Karpas-422 (cell line): ENCODE results near the gene SAPCD2. TPM values are rescaled to one million over a fixed set of nuclear protein-coding genes. Genes with fewer than 3 reads are reported as not detected.

Experiments
- DNase-seq: peaks from one replicate; pipeline ENCODE4 v3.0.0-alpha.2; 2015
- H2AFZ ChIP-seq: fragments of 200-600 bp; sonication (generic); 2 replicates; pipeline ENCODE4 v1.6.1; 2014; ENCODE audit warnings: antibody characterized with exemption, low read length, mixed read lengths
- H3K27ac ChIP-seq: fragments of 200-600 bp; sonication (generic); 2 replicates; pipeline ENCODE4 v1.5.1; 2014; ENCODE audit warnings: mild to moderate bottlenecking, low read length, moderate library complexity
- H3K27me3 ChIP-seq: fragments of 200-600 bp; sonication (generic); 2 replicates; pipeline ENCODE4 v1.6.1; 2014; ENCODE audit warnings: low read length, mixed read lengths
- H3K36me3 ChIP-seq: fragments of 200-600 bp; sonication (generic); 2 replicates; pipeline ENCODE4 v1.6.1; 2014; ENCODE audit warnings: low read length, mixed read lengths; ENCODE audit not compliant: insufficient read depth
- H3K4me1 ChIP-seq: fragments of 200-600 bp; sonication (generic); 2 replicates; pipeline ENCODE4 v1.6.1; 2014; ENCODE audit warnings: mild to moderate bottlenecking, low read length, mixed read lengths
- H3K4me2 ChIP-seq: fragments of 200-600 bp; sonication (generic); 2 replicates; pipeline ENCODE4 v1.6.1; 2014; ENCODE audit warnings: low read length, low read depth, mild to moderate bottlenecking; ENCODE audit not compliant: poor library complexity, severe bottlenecking
- H3K4me3 ChIP-seq: fragments of 200-600 bp; sonication (generic); 2 replicates; pipeline ENCODE4 v1.5.1; 2014; ENCODE audit warnings: mild to moderate bottlenecking, antibody characterized with exemption, low read length, mixed read lengths
- H3K79me2 ChIP-seq: fragments of 200-600 bp; sonication (generic); 2 replicates; pipeline ENCODE4 v1.6.1; 2014; ENCODE audit warnings: mild to moderate bottlenecking, low read length, mixed read lengths
- H3K9ac ChIP-seq: fragments of 200-600 bp; sonication (generic); 2 replicates; pipeline ENCODE4 v1.6.0; 2014; ENCODE audit warnings: low read length
- H3K9me2 ChIP-seq: fragments of 200-600 bp; sonication (generic), shearing (Covaris generic); replicated peaks from 2 replicates; pipeline ENCODE4 v1.6.0; 2014; ENCODE audit warnings: mild to moderate bottlenecking, low read length, moderate library complexity; ENCODE audit not compliant: insufficient read depth
- H3K9me3 ChIP-seq: fragments of 300-700, 200-600 bp; sonication (generic); 2 replicates; pipeline ENCODE4 v1.6.1; 2014; ENCODE audit warnings: low read length, mixed read lengths
- H4K20me1 ChIP-seq: fragments of 200-600 bp; sonication (generic); 2 replicates; pipeline ENCODE4 v1.6.1; 2014; ENCODE audit warnings: mild to moderate bottlenecking, antibody characterized with exemption, low read length, low read depth; ENCODE audit not compliant: insufficient read depth
- total RNA-seq: library from RNA; depleted of rRNA; stranded (reverse); fragments of >200 nt; shearing (Covaris generic); gene quantifications from 2 replicates; pipeline ENCODE4 v1.2.3, GENCODE V29; 2014; ENCODE audit warnings: low replicate concordance

The SAPCD2 gene
- total RNA-seq, 1 experiment from 2014 or later: 18.6 TPM

DNA sequence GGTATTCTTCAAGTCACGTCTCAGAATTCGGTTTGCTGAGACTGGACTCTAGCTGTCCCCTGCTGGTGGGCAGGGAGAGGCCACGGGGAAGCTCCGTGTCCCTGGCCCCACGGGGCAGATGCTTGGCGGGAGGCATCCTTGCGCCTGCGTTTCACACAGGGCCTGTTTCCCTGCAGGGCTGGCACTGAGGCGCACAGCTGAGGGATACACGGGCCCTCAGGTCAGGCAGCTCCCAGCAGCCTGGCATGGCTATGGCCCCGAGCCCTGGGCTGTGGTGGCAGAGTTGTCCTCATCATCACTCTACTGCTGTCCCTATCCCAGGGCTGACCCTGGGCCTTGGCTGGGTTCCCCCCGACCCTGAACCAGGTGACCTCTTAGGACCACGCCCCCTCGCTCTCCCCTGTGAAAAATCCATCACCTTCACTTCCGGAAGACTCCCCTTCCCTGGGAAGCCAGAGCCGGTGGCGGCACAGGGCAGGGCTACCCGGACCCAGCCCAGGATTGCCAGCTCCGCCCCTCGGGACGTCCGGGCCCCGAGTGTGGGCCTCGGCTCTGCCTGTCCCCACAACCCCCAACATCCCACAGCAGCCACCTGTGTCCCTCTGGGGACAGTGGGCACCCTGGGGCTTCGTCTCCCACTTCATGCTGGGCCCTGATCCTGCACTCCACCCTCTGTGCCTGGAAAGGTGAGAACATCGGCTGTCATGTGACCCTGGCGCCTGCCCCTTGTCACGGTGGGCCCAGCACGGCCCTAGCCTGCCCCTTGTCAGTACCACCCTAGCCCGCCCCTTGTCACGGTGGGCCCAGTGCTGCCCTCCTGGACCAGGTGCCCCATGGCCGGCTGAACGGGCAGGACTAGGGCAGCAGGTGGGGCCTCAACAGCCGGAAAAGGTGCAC, 39.1 kb upstream of the SAPCD2 start:
- DNase-seq: no peak
- Histone ChIP-seq H3K27ac (no peak overlapping the region), H3K9me3 (no peaks in the 10 kb centered on the region), H3K79me2 (peaks cover 5% of the 10 kb centered on the region; the same call in 1 of the 2 replicates), H4K20me1 (0 out of 2 replicates have a peak, but pooled peaks cover 3% of the 10 kb centered on the region), H3K9ac (no peak overlapping the region), H3K4me3 (no peak overlapping the region), H3K9me2 (no peaks in the 10 kb centered on the region), H3K27me3 (no peaks in the 10 kb centered on the region), H3K4me2 (no peak overlapping the region), H3K36me3 (no peaks in the 10 kb centered on the region), H2AFZ (no peak overlapping the region), H3K4me1 (peaks cover 11% of the 10 kb centered on the region)

DNA sequence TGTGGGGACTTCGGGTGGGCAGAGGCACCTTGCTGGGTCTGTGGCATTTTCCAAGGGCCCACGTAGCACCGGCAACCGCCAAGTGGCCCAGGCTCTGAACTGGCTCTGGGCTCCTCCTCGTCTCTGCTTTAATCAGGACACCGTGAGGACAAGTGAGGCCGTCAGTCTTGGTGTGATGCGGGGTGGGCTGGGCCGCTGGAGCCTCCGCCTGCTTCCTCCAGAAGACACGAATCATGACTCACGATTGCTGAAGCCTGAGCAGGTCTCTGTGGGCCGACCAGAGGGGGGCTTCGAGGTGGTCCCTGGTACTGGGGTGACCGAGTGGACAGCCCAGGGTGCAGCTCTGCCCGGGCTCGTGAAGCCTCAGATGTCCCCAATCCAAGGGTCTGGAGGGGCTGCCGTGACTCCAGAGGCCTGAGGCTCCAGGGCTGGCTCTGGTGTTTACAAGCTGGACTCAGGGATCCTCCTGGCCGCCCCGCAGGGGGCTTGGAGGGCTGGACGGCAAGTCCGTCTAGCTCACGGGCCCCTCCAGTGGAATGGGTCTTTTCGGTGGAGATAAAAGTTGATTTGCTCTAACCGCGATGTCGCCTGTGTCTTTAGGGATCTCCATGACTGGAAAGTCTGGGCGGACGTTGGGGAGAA, 38.4 kb upstream of the SAPCD2 start:
- no peak for DNase-seq
- H3K79me2 ChIP-seq: peaks cover 5% of the 10 kb centered on the region; the same call in 1 of the 2 replicates
- H2AFZ ChIP-seq: no peak overlapping the region
- no peaks in the 10 kb centered on the region for H3K9me2 ChIP-seq
- H3K27ac ChIP-seq: no peak overlapping the region
- H3K36me3 ChIP-seq: peaks cover 3% of the 10 kb centered on the region
- no peak overlapping the region for H3K9ac ChIP-seq
- no peak overlapping the region for H3K4me2 ChIP-seq
- no peaks in the 10 kb centered on the region for H3K9me3 ChIP-seq
- 0 out of 2 replicates have a peak, but pooled peaks cover 3% of the 10 kb centered on the region for H4K20me1 ChIP-seq
- H3K4me3 ChIP-seq: no peak overlapping the region
- H3K27me3 ChIP-seq: no peaks in the 10 kb centered on the region
- H3K4me1 ChIP-seq: peaks cover 7% of the 10 kb centered on the region

DNA sequence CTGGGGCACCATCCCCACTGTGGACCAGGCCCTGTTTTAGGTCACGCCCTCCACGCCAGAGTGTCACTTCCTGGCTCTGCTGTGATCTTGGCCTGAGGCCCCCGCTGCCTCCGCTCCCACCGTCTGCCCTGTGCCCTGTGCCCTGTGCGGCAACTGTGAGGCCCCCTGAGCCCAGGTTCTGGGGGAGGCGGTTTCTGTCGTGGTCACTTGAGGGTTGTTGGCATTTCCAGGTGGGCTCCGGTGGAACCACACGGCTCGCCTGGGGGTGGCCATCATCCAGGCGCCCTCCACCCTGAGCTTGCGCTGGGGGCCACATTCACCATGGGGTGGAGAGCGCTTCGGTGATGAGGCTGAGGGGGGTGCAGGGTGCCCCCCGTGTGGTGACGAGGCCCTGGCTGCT, 37.6 kb upstream of the SAPCD2 start:
- H3K79me2 ChIP-seq: no peaks in the 10 kb centered on the region
- no peak overlapping the region for H3K9ac ChIP-seq
- H3K4me1 ChIP-seq: peaks cover under 1% of the 10 kb centered on the region
- peaks cover 10% of the 10 kb centered on the region for H3K36me3 ChIP-seq
- no peak overlapping the region for H3K27ac ChIP-seq
- H3K4me3 ChIP-seq: no peak overlapping the region
- H3K9me3 ChIP-seq: no peaks in the 10 kb centered on the region; the same call in 1 of the 2 replicates
- no peaks in the 10 kb centered on the region for H3K9me2 ChIP-seq
- no peaks in the 10 kb centered on the region for H3K27me3 ChIP-seq
- no peak overlapping the region for H3K4me2 ChIP-seq
- no peak for DNase-seq
- H4K20me1 ChIP-seq: 0 out of 2 replicates have a peak, but pooled peaks cover 3% of the 10 kb centered on the region
- H2AFZ ChIP-seq: no peak overlapping the region

DNA sequence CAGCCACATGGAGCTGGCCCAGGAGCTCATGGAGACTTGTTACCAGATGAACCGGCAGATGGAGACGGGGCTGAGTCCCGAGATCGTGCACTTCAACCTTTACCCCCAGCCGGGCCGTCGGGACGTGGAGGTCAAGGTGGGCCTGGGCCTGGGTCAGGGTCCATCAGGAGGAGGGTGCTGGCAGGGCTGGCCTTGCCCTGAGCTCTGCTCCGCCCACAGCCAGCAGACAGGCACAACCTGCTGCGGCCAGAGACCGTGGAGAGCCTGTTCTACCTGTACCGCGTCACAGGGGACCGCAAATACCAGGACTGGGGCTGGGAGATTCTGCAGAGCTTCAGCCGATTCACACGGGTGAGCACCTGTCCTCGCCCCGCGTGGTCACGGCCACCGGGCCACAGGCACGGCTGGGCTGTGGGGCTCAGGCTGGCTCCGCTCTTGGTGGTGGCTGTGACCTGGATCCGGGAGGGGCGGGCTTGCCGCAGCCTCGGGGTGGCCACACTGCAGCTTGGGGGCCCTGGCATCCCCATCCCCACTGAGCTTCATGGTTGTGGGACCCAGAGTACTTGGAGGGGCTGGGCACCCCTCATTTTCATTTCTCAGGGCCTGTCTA, 37.1 kb upstream of the SAPCD2 start:
- H3K9me2 ChIP-seq: no peaks in the 10 kb centered on the region
- no peak overlapping the region for H3K9ac ChIP-seq
- 0 out of 2 replicates have a peak, but pooled peaks cover 3% of the 10 kb centered on the region for H4K20me1 ChIP-seq
- H3K4me2 ChIP-seq: no peak overlapping the region
- no peaks in the 10 kb centered on the region; the same call in 1 of the 2 replicates for H3K9me3 ChIP-seq
- H3K27ac ChIP-seq: no peak overlapping the region
- no peaks in the 10 kb centered on the region for H3K27me3 ChIP-seq
- H3K36me3 ChIP-seq: peaks cover 16% of the 10 kb centered on the region
- no peak overlapping the region for H3K4me3 ChIP-seq
- peak; percentile 40 for DNase-seq
- no peaks in the 10 kb centered on the region for H3K4me1 ChIP-seq
- no peaks in the 10 kb centered on the region for H3K79me2 ChIP-seq
- H2AFZ ChIP-seq: no peak overlapping the region

DNA sequence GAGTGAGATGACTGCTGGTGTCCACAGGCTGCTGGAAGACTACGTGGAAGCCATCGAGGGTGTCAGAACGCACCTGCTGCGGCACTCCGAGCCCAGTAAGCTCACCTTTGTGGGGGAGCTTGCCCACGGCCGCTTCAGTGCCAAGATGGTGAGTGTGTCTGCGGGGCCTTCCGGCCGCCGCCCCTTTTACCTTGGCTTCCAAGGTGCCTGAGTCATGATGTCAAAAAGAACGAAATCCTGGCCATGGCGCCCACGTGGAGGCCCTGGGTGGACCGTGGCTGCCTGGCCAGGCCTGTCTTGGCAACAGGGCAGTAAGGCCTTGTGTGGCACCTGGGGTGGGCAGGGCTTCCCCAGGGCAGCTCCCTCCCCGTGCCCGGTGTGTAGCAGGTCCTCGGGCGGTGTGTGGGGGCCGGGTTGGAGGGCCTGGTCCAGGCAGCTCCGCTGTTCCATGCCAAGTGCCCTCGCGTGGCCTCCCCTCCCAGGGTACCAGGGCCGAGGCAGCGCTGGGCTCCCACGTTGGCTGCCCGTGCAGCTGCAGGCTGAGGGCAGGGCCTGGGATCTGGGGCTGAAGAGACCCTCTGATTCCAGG, 36.4 kb upstream of the SAPCD2 start:
- Histone ChIP-seq H3K36me3 (peaks cover 23% of the 10 kb centered on the region), H3K4me2 (no peak overlapping the region), H3K9me3 (peaks cover 3% of the 10 kb centered on the region; the same call in 1 of the 2 replicates)

DNA sequence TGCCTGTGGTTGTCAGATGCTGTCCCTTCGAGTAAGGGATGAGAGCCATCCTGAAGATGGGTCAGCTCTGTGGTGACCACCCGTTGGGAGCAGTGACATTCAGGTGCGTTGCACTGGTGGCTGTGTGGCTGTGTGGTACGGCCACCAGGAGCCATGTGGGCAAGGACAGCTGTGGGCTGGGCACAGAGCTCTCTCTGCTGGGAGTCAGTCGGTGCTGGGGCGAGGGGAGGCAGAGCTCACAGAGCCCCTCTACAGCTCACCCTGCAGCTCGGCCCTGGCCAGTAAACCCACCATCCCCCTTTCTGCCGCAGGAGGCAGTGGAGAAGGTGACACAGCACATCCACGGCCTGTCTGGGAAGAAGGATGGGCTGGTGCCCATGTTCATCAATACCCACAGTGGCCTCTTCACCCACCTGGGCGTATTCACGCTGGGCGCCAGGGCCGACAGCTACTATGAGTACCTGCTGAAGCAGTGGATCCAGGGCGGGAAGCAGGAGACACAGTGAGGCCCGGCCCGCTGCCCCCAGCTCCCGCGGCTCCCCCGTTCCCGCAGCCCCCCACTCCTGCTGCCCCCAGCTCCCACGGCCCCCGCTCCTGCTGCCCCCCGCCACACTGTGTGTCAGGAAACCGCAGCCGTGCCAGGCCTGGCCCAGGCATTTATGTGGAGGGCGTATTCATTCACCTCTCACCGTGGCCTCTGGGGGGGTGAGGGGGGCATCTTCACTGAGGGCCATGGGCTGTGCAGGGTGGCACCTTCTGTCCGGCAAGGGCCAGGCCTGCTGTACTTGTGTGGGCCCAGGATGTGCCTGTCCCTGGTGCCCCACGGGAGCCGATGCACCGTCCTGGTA, 35.7 kb upstream of the SAPCD2 start:
- Histone ChIP-seq H3K9me2 (no peaks in the 10 kb centered on the region), H3K9ac (no peak overlapping the region), H3K4me3 (no peak overlapping the region), H3K4me2 (no peak overlapping the region), H4K20me1 (0 out of 2 replicates have a peak, but pooled peaks cover 3% of the 10 kb centered on the region), H3K27me3 (no peaks in the 10 kb centered on the region), H3K9me3 (peaks cover 3% of the 10 kb centered on the region; the same call in 1 of the 2 replicates), H3K4me1 (no peaks in the 10 kb centered on the region), H3K79me2 (no peaks in the 10 kb centered on the region), H2AFZ (no peak overlapping the region), H3K36me3 (peaks cover 30% of the 10 kb centered on the region), H3K27ac (no peak overlapping the region)
- DNase-seq: no peak

More for the DNA sequence above, 36.4 kb upstream of the SAPCD2 start:
- Histone ChIP-seq H2AFZ (no peak overlapping the region), H3K9me2 (no peaks in the 10 kb centered on the region), H3K27me3 (no peaks in the 10 kb centered on the region), H3K9ac (no peak overlapping the region), H3K4me3 (no peak overlapping the region), H3K79me2 (no peaks in the 10 kb centered on the region), H3K4me1 (no peaks in the 10 kb centered on the region), H4K20me1 (0 out of 2 replicates have a peak, but pooled peaks cover 3% of the 10 kb centered on the region), H3K27ac (no peak overlapping the region)
- no peak for DNase-seq

DNA sequence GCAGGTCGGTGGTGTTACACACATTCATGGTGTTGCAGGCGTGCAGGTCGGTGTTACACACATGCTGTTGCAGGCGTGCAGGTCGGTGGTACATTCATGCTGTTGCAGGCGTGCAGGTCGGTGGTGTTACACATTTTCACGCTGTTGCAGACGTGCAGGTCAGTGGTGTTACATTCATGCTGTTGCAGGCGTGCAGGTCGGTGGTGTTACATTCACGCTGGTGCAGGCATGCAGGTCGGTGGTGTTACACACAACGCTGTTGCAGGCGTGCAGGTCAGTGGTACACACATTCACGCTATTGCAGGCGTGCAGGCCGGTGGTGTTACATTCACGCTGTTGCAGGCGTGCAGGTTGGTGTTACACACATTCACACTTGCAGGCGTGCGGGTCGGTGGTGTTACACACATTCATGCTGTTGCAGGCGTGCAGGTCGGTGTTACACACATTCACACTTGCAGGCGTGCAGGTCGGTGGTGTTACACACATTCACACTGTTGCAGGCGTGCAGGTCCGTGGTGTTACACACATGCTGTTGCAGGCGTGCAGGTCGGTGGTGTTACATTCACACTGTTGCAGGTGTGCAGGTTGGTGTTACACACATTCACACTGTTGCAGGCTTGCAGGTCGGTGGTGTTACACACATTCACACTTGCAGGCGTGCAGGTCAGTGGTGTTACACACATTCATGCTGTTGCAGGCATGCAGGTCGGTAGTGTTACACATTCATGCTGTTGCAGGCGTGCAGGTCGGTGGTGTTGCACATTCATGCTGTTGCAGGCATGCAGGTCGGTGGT, 33.0 kb upstream of the SAPCD2 start:
- Histone ChIP-seq H3K9ac (no peak overlapping the region), H3K27me3 (no peaks in the 10 kb centered on the region), H3K27ac (no peak overlapping the region), H3K4me1 (no peaks in the 10 kb centered on the region), H3K79me2 (no peaks in the 10 kb centered on the region), H3K36me3 (peaks cover 44% of the 10 kb centered on the region), H3K4me3 (no peak overlapping the region), H3K4me2 (no peak overlapping the region), H4K20me1 (no peaks in the 10 kb centered on the region), H3K9me3 (peaks cover 3% of the 10 kb centered on the region; the same call in 1 of the 2 replicates), H2AFZ (no peak overlapping the region), H3K9me2 (no peaks in the 10 kb centered on the region)
- DNase-seq: no peak
